Keratinocyte (primary cell): ENCODE results near the gene ARID5A.

Experiments used
- CTCF ChIP-seq, 3 experiments: IDR thresholded peaks in 1 of 3; conservative IDR thresholded peaks in 1 of 3; optimal IDR thresholded peaks in 1 of 3; 2 replicates in 2 of 3; 3 replicates in 1 of 3; pipeline versions ENCODE3 to v1.5.1; 2011; ENCODE audit warnings: low read length in 3 of 3, mild to moderate bottlenecking in 3 of 3, moderate library complexity in 2 of 3, control low read depth in 1 of 3, inconsistent platforms in 1 of 3; ENCODE audit not compliant: insufficient read depth in 2 of 3; ENCODE audit errors: extremely low read depth in 1 of 3
- EZH2 ChIP-seq: IDR thresholded peaks from one replicate; pipeline ENCODE4 v1.6.1; 2012; ENCODE audit warnings: inconsistent platforms, mild to moderate bottlenecking, low read length, moderate library complexity

GRCh38 chr2:96552315-96553175 is 16.0 kb downstream of the ARID5A start:
- TF ChIP-seq CTCF (optimal IDR thresholded peaks at IDR 0.05 in 1 of 3, IDR thresholded peaks at IDR 0.05 in 1 of 3, conservative IDR thresholded peaks at IDR 0.05 in 1 of 3; ENCODE audit: extremely low read depth in 1 of 3, insufficient read depth in 2 of 3, low read length in 3 of 3) (no peak), EZH2 (no peak)
